Measurements from ENCODE around the gene APLP2. TPM values are rescaled to one million over a fixed set of nuclear protein-coding genes. Genes with fewer than 3 reads are reported as not detected.

APLP2 gene
- total RNA-seq, 2 experiments from 2014 or later: 49.2 to 53.4 TPM

DNA sequence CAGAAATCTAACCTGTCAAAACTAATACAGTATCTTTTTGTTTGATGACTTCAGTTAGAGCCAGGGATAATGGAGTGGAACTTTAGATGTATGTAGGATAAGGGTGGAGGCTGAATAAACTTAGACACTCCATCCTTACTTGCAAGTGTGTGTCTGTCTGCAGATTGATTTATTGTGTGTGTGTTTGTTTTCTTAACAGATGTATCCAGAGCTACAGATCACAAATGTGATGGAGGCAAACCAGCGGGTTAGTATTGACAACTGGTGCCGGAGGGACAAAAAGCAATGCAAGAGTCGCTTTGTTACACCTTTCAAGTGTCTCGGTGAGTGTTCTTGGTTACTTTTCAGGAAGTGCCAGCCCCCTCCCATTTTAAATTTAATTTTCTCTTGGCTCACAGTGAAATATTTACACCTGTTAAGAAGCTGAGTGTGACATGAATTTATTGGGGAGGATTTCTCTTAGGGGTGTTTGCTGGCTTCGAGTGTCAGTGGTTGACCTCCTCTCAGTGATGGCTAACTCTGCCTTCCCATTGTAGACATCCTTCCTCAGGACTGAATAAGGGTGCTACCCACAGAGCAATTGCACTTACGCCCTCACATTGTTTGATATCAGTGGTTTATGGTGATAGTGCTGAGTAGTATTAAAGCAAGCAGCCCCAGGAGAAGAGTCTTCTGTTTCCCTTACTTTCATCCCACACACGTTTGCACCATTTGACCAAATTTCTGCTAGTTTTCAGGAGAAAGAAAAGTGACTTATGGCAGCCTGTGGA lies 40.8 kb downstream of the APLP2 start:
- H3K27me3 Mint-ChIP-seq: no peaks in the 10 kb centered on the region
- CTCF ChIA-PET: no interaction called here

DNA sequence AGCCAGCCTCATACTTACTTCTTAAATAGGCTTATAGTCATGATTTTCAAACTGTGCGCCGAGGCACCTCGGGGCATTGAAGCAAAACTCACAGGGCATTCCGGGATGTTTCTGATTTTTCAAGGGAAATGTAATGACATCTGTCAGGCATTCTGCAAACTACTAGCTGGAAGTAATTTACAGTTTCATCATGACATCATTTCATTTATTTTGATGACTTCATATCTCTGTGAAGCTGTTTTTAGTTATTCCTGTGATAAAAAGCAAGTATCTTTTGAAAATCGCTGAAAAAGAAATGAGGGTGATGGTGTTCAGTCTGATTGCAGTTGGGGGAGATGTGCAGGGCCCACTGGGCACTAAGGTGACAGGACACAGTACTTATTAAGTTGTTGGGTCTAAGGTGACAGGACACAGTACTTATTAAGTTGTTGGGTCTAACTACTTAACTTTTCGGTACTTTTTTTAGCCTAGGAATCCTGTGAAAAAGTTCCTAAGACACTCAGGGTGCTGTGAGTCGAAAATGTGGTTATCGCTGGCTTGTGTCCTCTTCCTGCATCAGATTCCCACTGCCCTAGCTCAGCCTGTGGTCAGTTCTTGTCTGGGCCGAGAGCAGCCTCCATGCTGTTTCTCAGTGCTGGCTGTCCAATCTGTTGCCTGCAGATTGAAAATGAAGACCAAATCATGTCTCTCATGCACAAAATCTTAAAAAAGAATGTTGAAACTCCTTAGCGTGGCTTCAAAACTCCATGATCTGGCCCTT lies 42.6 kb downstream of the APLP2 start:
- intact Hi-C loops (cut with micrococcal nuclease): no loop called here
- no peaks in the 10 kb centered on the region for H3K4me1 Mint-ChIP-seq (ENCODE audit: low read depth)
- H3K27me3 Mint-ChIP-seq: no peaks in the 10 kb centered on the region
- H3K9me3 Mint-ChIP-seq: no peaks in the 10 kb centered on the region
- POLR2A ChIA-PET: no interaction called here
- H3K27ac Mint-ChIP-seq: no peak overlapping the region
- H3K36me3 Mint-ChIP-seq: peaks cover 32% of the 10 kb centered on the region
- H3K4me3 Mint-ChIP-seq: no peak overlapping the region
- no peak for DNase-seq
- CTCF ChIA-PET: no interaction called here

More for the DNA sequence above, 40.8 kb downstream of the APLP2 start:
- no peak for DNase-seq
- Mint-ChIP-seq H3K27ac (no peak overlapping the region), H3K9me3 (no peaks in the 10 kb centered on the region), H3K4me3 (no peak overlapping the region), H3K4me1 (ENCODE audit: low read depth) (no peaks in the 10 kb centered on the region), H3K36me3 (peaks cover 38% of the 10 kb centered on the region)
- intact Hi-C loops (cut with micrococcal nuclease): no loop called here
- POLR2A ChIA-PET: no interaction called here

DNA sequence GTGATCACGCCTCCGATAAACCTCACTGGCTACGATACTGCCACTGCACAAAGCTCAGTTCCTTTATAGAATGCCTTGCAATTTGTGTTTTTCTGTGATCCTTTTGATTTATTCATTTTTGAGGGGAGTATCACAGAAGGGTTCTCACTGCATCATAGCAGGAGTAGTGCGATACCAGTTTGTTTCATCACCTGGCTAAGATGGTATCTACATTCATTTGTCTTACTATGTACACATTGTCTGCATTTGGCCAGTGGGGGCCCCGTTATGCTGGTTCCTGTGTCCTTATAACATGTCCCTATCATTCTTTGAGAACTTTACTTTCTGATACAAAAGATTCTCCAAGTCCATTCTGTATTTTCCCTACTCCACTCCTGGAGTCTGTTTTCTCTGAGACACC lies 44.6 kb downstream of the APLP2 start:
- CTCF ChIA-PET: no interaction called here
- peaks cover 28% of the 10 kb centered on the region for H3K36me3 Mint-ChIP-seq
- peaks cover 13% of the 10 kb centered on the region for H3K4me1 Mint-ChIP-seq (ENCODE audit: low read depth)
- no peak overlapping the region for H3K4me3 Mint-ChIP-seq
- intact Hi-C loops (cut with micrococcal nuclease): no loop called here
- H3K9me3 Mint-ChIP-seq: no peaks in the 10 kb centered on the region
- no peak for DNase-seq
- POLR2A ChIA-PET: no interaction called here
- H3K27me3 Mint-ChIP-seq: peaks cover 1% of the 10 kb centered on the region
- no peak overlapping the region for H3K27ac Mint-ChIP-seq

DNA sequence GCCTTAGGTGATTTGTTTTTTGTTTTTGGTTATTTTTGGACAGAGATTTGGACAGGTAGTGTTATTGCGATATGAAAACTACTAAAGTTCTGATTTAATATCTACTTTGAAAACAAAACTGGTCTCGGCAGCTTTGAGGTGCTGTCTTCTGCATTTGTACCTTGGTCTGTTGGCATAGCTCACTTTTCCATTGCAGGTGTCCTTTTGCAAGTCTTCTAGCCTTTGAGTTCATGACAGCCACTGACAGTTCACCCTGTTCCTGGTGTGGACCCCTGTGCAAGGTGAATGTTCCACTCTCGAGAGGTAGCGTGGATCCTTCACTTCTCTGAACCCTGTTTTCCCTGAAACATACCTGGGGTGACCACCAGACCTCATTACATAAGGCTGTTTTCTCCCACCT lies 45.0 kb downstream of the APLP2 start:
- no peak for DNase-seq
- intact Hi-C loops (cut with micrococcal nuclease): no loop called here
- no peak overlapping the region for H3K4me3 Mint-ChIP-seq
- CTCF ChIA-PET: interaction anchor here (1.0 kb wide), 1 partner anchor 44 kb away, joined by 3 read pairs; no protein-coding TSS in a partner anchor
- H3K36me3 Mint-ChIP-seq: peaks cover 23% of the 10 kb centered on the region
- H3K4me1 Mint-ChIP-seq (ENCODE audit: low read depth): peaks cover 17% of the 10 kb centered on the region
- H3K27me3 Mint-ChIP-seq: peaks cover 1% of the 10 kb centered on the region
- POLR2A ChIA-PET: no interaction called here
- H3K9me3 Mint-ChIP-seq: no peaks in the 10 kb centered on the region
- no peak overlapping the region for H3K27ac Mint-ChIP-seq

DNA sequence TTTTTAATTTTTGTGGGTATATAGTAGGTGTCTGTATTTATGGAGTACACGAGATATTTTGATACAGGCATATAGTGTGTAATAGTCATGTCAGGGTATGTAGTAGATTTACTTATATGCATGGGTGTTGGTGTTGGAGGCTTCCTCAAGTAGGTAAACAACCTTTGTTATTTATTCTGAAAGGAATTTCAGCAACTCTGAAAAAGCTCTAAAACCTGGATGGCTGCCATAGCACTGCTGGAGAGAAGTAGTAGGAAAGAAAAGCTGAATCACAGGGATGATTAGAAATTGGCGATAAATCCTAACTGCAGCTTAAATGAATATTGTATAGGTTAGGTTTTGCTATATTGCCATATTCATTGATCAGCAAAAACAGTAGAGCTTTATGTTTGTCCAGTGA lies 45.5 kb downstream of the APLP2 start:
- intact Hi-C loops (cut with micrococcal nuclease): no loop called here
- DNase-seq: no peak
- peaks cover 21% of the 10 kb centered on the region for H3K36me3 Mint-ChIP-seq
- no peaks in the 10 kb centered on the region for H3K9me3 Mint-ChIP-seq
- ChIA-PET POLR2A (no interaction called here), CTCF (interaction anchor here (1.0 kb wide), 1 partner anchor 44 kb away, joined by 3 read pairs; no protein-coding TSS in a partner anchor)
- H3K27ac Mint-ChIP-seq: no peak overlapping the region
- H3K27me3 Mint-ChIP-seq: peaks cover 1% of the 10 kb centered on the region
- H3K4me1 Mint-ChIP-seq (ENCODE audit: low read depth): peaks cover 17% of the 10 kb centered on the region
- H3K4me3 Mint-ChIP-seq: no peak overlapping the region

DNA sequence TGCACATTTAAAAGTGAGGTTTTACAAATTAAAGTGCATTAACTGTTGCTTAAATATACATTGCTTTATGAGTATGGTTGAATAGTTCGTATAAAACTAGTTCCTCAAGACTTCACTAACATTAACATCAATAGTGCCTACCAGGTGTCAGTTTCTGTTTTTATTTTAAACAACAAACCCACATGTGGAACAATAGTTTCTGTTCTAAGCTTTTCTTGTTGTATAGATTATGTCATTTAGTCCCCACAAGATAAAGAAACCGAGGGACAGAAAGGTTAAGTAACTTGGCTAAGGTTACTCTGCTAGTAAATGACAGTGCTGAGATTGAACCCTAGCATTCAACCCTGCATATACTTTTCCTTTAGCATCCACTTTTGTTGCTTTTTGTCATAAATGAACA lies 48.5 kb downstream of the APLP2 start:
- ChIA-PET CTCF (interaction anchor here (0.6 to 7.4 kb wide), 4 partner anchors 13 to 776 kb away, joined by 3 to 45 read pairs (median 4); no protein-coding TSS in a partner anchor), POLR2A (no interaction called here)
- no peak for DNase-seq
- Mint-ChIP-seq H3K27ac (no peak overlapping the region), H3K4me1 (ENCODE audit: low read depth) (peaks cover 41% of the 10 kb centered on the region), H3K4me3 (no peak overlapping the region), H3K36me3 (peaks cover 21% of the 10 kb centered on the region), H3K27me3 (peaks cover 1% of the 10 kb centered on the region), H3K9me3 (no peaks in the 10 kb centered on the region)
- intact Hi-C loops (cut with micrococcal nuclease): loop anchor here (2.0 kb wide), 1 partner anchor 49 kb away; the partner anchor contains the start of gene APLP2

DNA sequence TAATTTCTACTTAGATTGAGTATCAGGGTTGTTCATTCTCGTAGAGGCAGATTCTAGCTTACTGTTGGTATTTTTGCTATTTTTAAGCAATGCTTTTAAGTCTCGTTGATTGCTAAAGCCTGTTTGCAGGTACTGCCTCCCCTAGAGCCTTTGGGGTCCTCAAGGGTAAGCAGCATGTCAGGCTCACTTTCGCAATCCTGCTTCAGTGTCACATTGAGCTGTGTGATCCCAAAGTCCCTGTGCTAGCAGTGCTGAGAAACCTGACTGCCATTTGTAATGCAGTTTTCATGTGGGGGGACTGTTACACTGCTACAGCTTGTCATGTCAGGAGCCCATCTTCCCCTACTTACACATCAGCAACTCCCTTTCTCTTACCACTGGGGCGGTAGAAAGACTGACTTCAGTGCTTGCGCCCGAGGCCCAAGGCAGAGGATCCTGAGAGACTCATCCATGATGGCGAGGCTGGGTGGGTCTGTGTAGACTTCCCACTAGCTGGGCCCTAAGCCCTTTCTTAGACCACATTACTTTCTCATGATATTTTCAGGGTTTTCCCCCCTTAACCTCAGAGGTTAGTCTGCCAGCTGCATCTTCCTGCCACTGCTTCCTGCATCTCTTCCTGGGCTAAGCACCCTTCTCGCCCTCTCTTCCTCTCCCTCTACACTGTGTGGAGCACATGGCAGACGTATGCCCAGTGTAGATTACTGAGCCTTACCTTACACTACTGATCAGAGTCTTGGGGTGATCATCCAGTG lies 49.1 kb downstream of the APLP2 start:
- peak; percentile 31 for DNase-seq
- intact Hi-C loops (cut with micrococcal nuclease): loop anchor here (2.0 kb wide), 1 partner anchor 50 kb away; the partner anchor contains the start of gene APLP2
- no peaks in the 10 kb centered on the region for H3K9me3 Mint-ChIP-seq
- peaks cover 1% of the 10 kb centered on the region for H3K27me3 Mint-ChIP-seq
- ChIA-PET POLR2A (no interaction called here), CTCF (interaction anchor here (0.9 to 7.4 kb wide), 3 partner anchors 13 to 194 kb away, joined by 3 to 45 read pairs (median 3); no protein-coding TSS in a partner anchor)
- H3K27ac Mint-ChIP-seq: no peak overlapping the region
- H3K36me3 Mint-ChIP-seq: peaks cover 24% of the 10 kb centered on the region
- no peak overlapping the region for H3K4me3 Mint-ChIP-seq
- peaks cover 41% of the 10 kb centered on the region for H3K4me1 Mint-ChIP-seq (ENCODE audit: low read depth)

DNA sequence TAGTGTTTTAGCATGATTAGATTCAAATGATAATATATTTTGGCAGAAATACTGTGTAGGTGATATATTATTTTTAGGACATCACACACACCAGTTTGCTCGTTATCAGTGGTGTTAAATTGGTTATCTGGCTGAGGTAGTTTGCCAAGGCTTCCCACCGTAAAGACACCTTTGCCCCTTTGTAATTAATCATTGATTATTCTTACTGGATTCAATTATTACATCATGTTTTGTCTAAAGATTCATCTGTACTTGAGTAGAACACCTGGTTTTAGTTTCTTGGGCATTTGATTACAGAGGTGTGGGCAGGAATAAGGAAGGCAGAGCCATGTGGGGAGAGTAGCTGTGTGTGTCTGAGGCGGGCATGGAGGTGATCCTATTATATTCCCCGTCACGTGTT lies 50.4 kb downstream of the APLP2 start:
- H3K4me1 Mint-ChIP-seq (ENCODE audit: low read depth): peaks cover 41% of the 10 kb centered on the region
- ChIA-PET CTCF (interaction anchor here (7.4 kb wide), 1 partner anchor 12 kb away, joined by 45 read pairs; no protein-coding TSS in a partner anchor), POLR2A (no interaction called here)
- no peaks in the 10 kb centered on the region for H3K9me3 Mint-ChIP-seq
- no peak overlapping the region for H3K27ac Mint-ChIP-seq
- H3K27me3 Mint-ChIP-seq: peaks cover 1% of the 10 kb centered on the region
- intact Hi-C loops (cut with micrococcal nuclease): no loop called here
- no peak for DNase-seq
- H3K36me3 Mint-ChIP-seq: peaks cover 30% of the 10 kb centered on the region
- H3K4me3 Mint-ChIP-seq: no peak overlapping the region

DNA sequence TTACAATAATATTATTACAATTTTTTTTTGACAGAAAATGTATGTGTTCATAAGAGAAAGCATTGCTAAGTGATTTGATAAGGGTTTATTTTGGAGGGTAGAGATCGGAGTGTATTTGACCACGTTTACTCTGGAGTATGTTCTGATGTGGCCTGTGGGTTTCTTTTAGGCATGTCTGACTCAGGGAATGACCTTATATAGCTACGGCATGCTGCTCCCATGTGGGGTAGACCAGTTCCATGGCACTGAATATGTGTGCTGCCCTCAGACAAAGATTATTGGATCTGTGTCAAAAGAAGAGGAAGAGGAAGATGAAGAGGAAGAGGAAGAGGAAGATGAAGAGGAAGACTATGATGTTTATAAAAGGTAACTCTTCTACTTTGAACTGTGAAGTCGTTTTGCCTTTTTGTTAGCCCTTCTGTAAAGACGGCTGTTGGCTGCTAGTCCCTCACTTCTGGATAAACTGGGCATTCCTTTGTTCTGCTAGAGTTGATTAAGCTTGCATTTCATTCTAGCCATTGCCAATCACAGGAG lies 51.8 kb downstream of the APLP2 start:
- no peaks in the 10 kb centered on the region for H3K9me3 Mint-ChIP-seq
- POLR2A ChIA-PET: interaction anchor here (1.1 kb wide), 1 partner anchor 120 kb away, joined by 3 read pairs; no protein-coding TSS in a partner anchor
- DNase-seq: peak; percentile 36
- H3K4me1 Mint-ChIP-seq (ENCODE audit: low read depth): peaks cover 41% of the 10 kb centered on the region
- no peak overlapping the region for H3K4me3 Mint-ChIP-seq
- H3K27me3 Mint-ChIP-seq: peaks cover 1% of the 10 kb centered on the region
- H3K27ac Mint-ChIP-seq: no peak overlapping the region
- H3K36me3 Mint-ChIP-seq: peaks cover 29% of the 10 kb centered on the region
- intact Hi-C loops (cut with micrococcal nuclease): no loop called here
- CTCF ChIA-PET: interaction anchor here (0.9 to 7.4 kb wide), 4 partner anchors 10 to 240 kb away, joined by 3 to 45 read pairs (median 6); no protein-coding TSS in a partner anchor

DNA sequence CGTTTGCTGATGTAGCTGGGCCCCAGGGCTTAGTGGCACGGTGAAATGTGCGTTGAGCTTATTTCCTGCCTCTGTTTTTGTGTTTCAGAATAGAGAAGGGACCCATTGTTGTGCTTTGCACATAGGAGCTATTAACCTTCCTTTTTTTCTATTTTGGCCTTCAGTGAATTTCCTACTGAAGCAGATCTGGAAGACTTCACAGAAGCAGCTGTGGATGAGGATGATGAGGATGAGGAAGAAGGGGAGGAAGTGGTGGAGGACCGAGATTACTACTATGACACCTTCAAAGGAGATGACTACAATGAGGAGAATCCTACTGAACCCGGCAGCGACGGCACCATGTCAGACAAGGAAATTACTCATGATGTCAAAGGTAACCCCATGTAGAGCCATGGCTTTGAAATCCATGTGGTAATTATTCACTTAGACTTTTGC lies 52.5 kb downstream of the APLP2 start:
- ChIA-PET CTCF (interaction anchor here (0.6 to 7.4 kb wide), 5 partner anchors 10 to 241 kb away, joined by 3 to 45 read pairs (median 6); no protein-coding TSS in a partner anchor), POLR2A (interaction anchor here (1.1 kb wide), 1 partner anchor 121 kb away, joined by 3 read pairs; no protein-coding TSS in a partner anchor)
- Mint-ChIP-seq H3K4me1 (ENCODE audit: low read depth) (peaks cover 41% of the 10 kb centered on the region), H3K9me3 (no peaks in the 10 kb centered on the region), H3K36me3 (peaks cover 29% of the 10 kb centered on the region), H3K4me3 (no peak overlapping the region), H3K27ac (no peak overlapping the region), H3K27me3 (peaks cover 1% of the 10 kb centered on the region)
- intact Hi-C loops (cut with micrococcal nuclease): loop anchor here (1.0 kb wide), 1 partner anchor 121 kb away; no protein-coding TSS in a partner anchor
- DNase-seq: peak; percentile 67

DNA sequence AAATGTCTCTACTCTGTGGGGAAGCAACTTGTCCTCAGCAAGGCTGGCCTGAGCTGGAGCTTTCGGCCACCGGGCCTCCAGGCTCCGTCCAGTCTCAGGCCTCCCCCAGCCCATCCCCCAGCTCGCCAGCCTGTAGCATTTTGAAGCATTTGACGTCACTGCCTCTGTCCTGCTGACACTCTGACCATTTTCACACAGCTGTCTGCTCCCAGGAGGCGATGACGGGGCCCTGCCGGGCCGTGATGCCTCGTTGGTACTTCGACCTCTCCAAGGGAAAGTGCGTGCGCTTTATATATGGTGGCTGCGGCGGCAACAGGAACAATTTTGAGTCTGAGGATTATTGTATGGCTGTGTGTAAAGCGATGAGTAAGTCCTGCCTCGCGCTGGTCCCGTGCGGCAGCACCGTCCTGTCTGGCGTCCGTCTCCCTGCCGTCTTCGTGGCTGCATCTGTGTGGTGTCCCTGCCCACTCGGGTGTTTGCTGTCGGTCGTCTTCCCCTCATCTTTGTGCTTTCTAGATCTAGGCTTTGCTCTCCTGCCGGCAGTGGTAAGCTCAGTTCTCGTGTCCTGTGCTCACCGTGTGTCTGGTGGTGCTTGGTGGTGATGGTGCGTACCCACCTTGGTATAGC lies 53.8 kb downstream of the APLP2 start:
- peaks cover 35% of the 10 kb centered on the region for H3K4me1 Mint-ChIP-seq (ENCODE audit: low read depth)
- no peaks in the 10 kb centered on the region for H3K9me3 Mint-ChIP-seq
- H3K27ac Mint-ChIP-seq: no peak overlapping the region
- peaks cover 29% of the 10 kb centered on the region for H3K36me3 Mint-ChIP-seq
- intact Hi-C loops (cut with micrococcal nuclease): no loop called here
- CTCF ChIA-PET: interaction anchor here (7.4 kb wide), 1 partner anchor 8 kb away, joined by 45 read pairs; no protein-coding TSS in a partner anchor
- no peak for DNase-seq
- POLR2A ChIA-PET: no interaction called here
- H3K27me3 Mint-ChIP-seq: peaks cover 1% of the 10 kb centered on the region
- H3K4me3 Mint-ChIP-seq: no peak overlapping the region
